ENCODE data around the gene LCLAT1. TPM values are rescaled to one million over a fixed set of nuclear protein-coding genes. Genes with fewer than 3 reads are reported as not detected.
A peak's percentile ranks its signal among the peaks of the same experiment; 100 is the strongest.

The LCLAT1 gene
- total and polyA plus RNA-seq, 8 donors, result 13.1 to 24.9 (median 14.8) TPM

DNA sequence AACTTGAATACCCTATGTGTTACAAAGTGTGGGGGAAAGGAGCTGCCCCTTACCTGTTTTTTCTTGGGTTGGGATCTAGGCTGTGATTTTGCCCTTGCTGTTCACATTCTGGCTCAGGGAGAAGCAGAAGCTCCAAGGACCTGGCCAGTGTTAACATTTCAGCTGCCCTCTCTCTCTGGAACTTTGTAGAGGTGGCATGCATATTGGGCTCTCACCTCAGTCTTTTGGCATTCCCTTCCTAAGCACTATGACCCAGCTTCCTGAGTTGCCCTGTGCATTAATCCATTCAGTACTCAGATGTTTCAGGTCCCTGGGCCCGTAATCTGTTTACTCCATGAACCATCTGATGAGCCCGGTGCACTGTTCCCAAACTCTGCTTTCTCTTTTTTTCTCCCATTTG, 12.1 kb downstream of the LCLAT1 start:
- DNase-seq (no peak), ATAC-seq (no peak)

DNA sequence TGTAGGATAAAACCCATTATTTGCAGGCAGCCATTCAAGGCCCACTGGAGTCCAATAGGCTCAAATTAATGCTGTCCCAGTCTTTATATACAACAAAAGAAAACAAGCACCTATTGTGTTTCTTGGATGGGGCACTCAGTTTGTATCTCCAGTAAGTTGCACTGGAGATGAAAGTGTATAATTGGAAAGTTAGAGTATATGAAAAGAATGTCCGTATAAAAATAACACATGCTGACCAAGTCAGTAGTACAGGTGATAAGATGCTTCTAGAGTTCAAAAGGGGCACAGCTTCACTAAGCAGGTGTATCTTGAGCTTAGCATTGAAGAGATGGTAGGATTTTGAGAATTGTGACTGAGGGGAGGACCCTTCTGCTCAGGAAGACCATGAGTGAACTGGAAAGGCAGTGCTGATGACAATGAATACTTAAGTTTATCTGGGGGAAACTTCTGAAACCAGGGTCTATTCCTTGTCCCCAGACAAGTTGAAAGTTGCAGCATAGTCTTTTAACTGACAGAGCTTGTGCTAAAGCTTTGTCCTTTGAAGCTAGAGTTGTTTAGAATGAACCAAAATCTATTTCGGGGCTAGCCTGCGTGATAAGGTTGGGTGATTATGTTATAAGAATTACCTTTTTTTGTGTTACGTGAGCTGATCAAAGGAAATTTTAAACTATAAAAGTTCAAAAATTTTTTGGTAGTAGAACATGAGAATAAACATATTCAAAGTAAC, 15.2 kb downstream of the LCLAT1 start:
- no peak overlapping the region for H3K4me3 ChIP-seq
- no peaks in the 10 kb centered on the region for H3K36me3 ChIP-seq
- H3K9me3 ChIP-seq, result no peaks in the 10 kb centered on the region
- H3K4me1 ChIP-seq, result no peaks in the 10 kb centered on the region
- no peak for TF ChIP-seq CTCF (IDR thresholded peaks at IDR 0.05)
- intact Hi-C loops (cut with DNase I), result no loop called here
- H3K27me3 ChIP-seq, result no peaks in the 10 kb centered on the region
- ATAC-seq, result no peak
- H3K27ac ChIP-seq, result no peak overlapping the region
- DNase-seq, result no peak

More for the DNA sequence above, 12.1 kb downstream of the LCLAT1 start:
- intact Hi-C loops (cut with DNase I), result no loop called here
- H3K27me3 ChIP-seq, result no peaks in the 10 kb centered on the region
- no peaks in the 10 kb centered on the region for H3K36me3 ChIP-seq
- TF ChIP-seq CTCF (IDR thresholded peaks at IDR 0.05), result no peak
- H3K4me3 ChIP-seq, result no peak overlapping the region
- H3K9me3 ChIP-seq, result no peaks in the 10 kb centered on the region
- H3K4me1 ChIP-seq, result no peaks in the 10 kb centered on the region
- no peak overlapping the region for H3K27ac ChIP-seq

- no peak for DNase-seq
- Histone ChIP-seq H3K4me3 (no peak overlapping the region), H3K4me1 (no peaks in the 10 kb centered on the region), H3K36me3 (no peaks in the 10 kb centered on the region), H3K9me3 (no peaks in the 10 kb centered on the region), H3K27me3 (no peaks in the 10 kb centered on the region), H3K27ac (no peak overlapping the region)
- intact Hi-C loops (cut with DNase I), result no loop called here
- TF ChIP-seq CTCF (IDR thresholded peaks at IDR 0.05), result no peak
- ATAC-seq, result no peak
Observed at GRCh38 chr2:30463535-30463934, 16.5 kb downstream of the LCLAT1 start.

DNA sequence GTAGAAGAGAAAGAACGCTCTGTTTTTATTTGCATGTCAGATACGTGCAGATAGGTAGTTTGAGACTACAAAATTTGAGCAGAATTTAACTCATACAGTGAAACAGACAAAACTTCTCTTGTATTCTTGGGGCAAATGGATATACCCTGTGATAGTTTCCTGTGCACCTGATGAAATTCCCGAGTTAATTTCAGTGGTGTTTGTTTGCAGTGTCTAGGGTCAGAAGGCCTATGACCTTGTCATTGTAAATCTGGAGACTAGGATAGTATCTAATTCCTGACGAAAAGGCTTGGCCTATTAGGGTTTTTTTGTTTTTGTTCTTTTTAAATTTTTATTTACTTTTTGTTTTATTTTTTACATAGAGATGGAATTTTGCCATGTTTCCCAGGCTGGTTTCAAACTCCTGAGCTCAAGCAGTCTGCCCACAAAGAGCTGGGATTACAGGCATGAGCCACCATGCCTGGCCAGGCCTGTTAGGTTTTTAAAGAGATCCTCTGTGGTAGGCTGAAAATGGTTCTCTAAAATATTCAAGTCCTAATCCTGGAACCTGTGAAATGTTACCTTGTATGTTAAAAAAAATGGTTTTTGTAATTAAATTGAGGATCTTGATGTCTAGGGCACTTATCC, 17.6 kb downstream of the LCLAT1 start:
- TF ChIP-seq CTCF (IDR thresholded peaks at IDR 0.05), result no peak
- no peak for ATAC-seq
- Histone ChIP-seq H3K27me3 (no peaks in the 10 kb centered on the region), H3K36me3 (no peaks in the 10 kb centered on the region), H3K9me3 (peaks cover 0 to 1% of the 10 kb centered on the region in 2 donors), H3K4me1 (no peaks in the 10 kb centered on the region), H3K4me3 (no peak overlapping the region), H3K27ac (peak overlapping the region; percentile 18 to 23)
- intact Hi-C loops (cut with DNase I), result no loop called here
- DNase-seq, result no peak

DNA sequence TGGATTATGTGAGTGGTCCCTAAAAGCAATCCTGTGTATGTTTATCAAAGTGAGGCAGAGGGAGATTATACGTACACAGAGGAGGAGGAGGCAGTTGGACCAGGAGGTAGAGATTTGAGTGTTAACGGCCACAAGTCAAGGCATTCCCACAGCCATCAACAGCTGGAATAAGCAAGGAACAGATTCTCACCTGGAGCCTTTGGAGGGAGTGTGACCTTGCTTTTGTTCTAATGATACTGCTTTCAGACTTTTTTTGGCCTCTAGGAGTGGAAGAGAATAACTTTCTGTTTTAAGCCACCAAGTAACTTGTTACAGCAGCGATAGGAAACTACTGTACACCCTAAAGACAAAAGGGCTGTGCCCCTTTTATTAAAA, 18.1 kb downstream of the LCLAT1 start:
- H3K27ac ChIP-seq, result peak overlapping the region; percentile 18 to 23
- H3K4me1 ChIP-seq, result no peaks in the 10 kb centered on the region
- intact Hi-C loops (cut with DNase I), result no loop called here
- no peak for TF ChIP-seq CTCF (IDR thresholded peaks at IDR 0.05)
- H3K27me3 ChIP-seq, result no peaks in the 10 kb centered on the region
- H3K36me3 ChIP-seq, result no peaks in the 10 kb centered on the region
- no peak overlapping the region for H3K4me3 ChIP-seq
- H3K9me3 ChIP-seq, result peaks cover 0 to 3% of the 10 kb centered on the region in 2 donors
- ATAC-seq (no peak), DNase-seq (no peak)
